Colonic mucosa (tissue), 4 donors: ENCODE results near the gene LRRC1. TPM values are rescaled to one million over a fixed set of nuclear protein-coding genes. Genes with fewer than 3 reads are reported as not detected.

ENCODE experiments used
- DNase-seq: peaks from one replicate; pipeline ENCODE4 v3.0.0-alpha.2; 2020
- H3K27ac ChIP-seq: fragments of 200-600 bp; one replicate; pipeline ENCODE4 v1.8.0; 2021
- H3K27me3 ChIP-seq: fragments of 200-600 bp; one replicate; pipeline ENCODE4 v1.8.0; 2021
- H3K36me3 ChIP-seq: fragments of 200-600 bp; one replicate; pipeline ENCODE4 v1.8.0; 2021
- H3K4me1 ChIP-seq: fragments of 200-600 bp; one replicate; pipeline ENCODE4 v1.8.0; 2021; ENCODE audit warnings: mild to moderate bottlenecking
- H3K4me3 ChIP-seq: fragments of 200-600 bp; one replicate; pipeline ENCODE4 v1.8.0; 2021
- H3K9ac ChIP-seq, 2 donors: one replicate each; pipeline ENCODE4 v1.7.0; 2013; ENCODE audit warnings: control low read depth in 2 of 2, low read depth in 2 of 2, low read length in 2 of 2
- H3K9me3 ChIP-seq: fragments of 200-600 bp; one replicate; pipeline ENCODE4 v1.8.0; 2021
- CTCF ChIP-seq: fragments of 200-600 bp; IDR thresholded peaks from one replicate; pipeline ENCODE4 v1.8.0; 2022; ENCODE audit warnings: antibody characterized with exemption, mild to moderate bottlenecking
- intact Hi-C: fragments of 100-400 bp; cut with DNase I; formaldehyde crosslinking; loops from one replicate; pipeline ENCODE4 v1.14.1; 2022
- total RNA-seq, 2 donors: library from RNA; stranded (reverse); fragmentation: NEBNext Ultra II Directional in 1 of 2; extraction: Animal tissue kit (Norgen Biotek cat#: 25700) in 1 of 2; gene quantifications; one replicate each; pipeline ENCODE4 v1.2.1, GENCODE V29; 2021
- donor health status: healthy.
- donor health status: DM: no; HTN: no; CAD: no.
- donor health status: DM: no; HTN: no; CAD: no.

LRRC1 gene
- total RNA-seq, 2 donors from 2014 or later, result 49.6 to 72.9 TPM

- intact Hi-C loops, result loop anchor here (10.0 kb wide), 1 partner anchor 128 kb away; the partner anchor contains the start of gene LRRC1
- TF ChIP-seq CTCF, result no peak
- H3K9ac ChIP-seq, result no peak overlapping the region
- H3K4me3 ChIP-seq, result no peak overlapping the region
- DNase-seq, result no peak
- H3K4me1 ChIP-seq, result peaks cover 13% of the 10 kb centered on the region
- no peaks in the 10 kb centered on the region for H3K36me3 ChIP-seq
- H3K27me3 ChIP-seq, result no peaks in the 10 kb centered on the region
- no peaks in the 10 kb centered on the region for H3K9me3 ChIP-seq
- H3K27ac ChIP-seq, result no peak overlapping the region
Observed at GRCh38 chr6:53922539-53922981, 127.8 kb downstream of the LRRC1 start.

DNA sequence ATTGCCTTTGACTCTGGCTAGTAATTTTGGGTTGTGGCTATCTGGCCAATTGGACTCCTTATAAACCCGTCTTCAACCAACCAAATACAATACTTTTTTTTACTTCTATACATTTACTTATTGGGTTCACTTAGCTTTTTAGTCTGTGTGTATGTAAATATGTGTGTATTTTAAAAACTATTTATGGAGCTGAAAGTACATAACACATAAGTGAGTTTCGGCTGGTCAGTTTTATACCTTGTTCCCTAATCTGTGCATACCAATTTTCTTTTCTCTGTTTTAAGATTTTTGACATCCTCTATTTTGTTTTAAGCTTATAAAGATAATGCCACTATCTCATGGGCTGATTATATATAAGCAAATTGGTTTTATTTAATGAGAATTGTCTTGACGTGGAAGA lies 129.5 kb downstream of the LRRC1 start:
- no peak overlapping the region for H3K4me3 ChIP-seq
- TF ChIP-seq CTCF, result no peak
- no peaks in the 10 kb centered on the region for H3K9me3 ChIP-seq
- H3K4me1 ChIP-seq, result peaks cover 13% of the 10 kb centered on the region
- H3K27me3 ChIP-seq, result no peaks in the 10 kb centered on the region
- H3K9ac ChIP-seq, result no peak overlapping the region
- DNase-seq, result no peak
- H3K27ac ChIP-seq, result peak overlapping the region; percentile 39
- intact Hi-C loops, result loop anchor here (10.0 kb wide), 1 partner anchor 129 kb away; the partner anchor contains the start of gene LRRC1
- H3K36me3 ChIP-seq, result no peaks in the 10 kb centered on the region

GRCh38 chr6:53924821-53925422 lies 130.1 kb downstream of the LRRC1 start:
- H3K27ac ChIP-seq, result peak overlapping the region; percentile 58
- H3K27me3 ChIP-seq, result no peaks in the 10 kb centered on the region
- TF ChIP-seq CTCF, result no peak
- H3K9me3 ChIP-seq, result no peaks in the 10 kb centered on the region
- H3K4me3 ChIP-seq, result no peak overlapping the region
- peaks cover 13% of the 10 kb centered on the region for H3K4me1 ChIP-seq
- no peak for DNase-seq
- peak overlapping the region in 1 of 2 donors; percentile 26 for H3K9ac ChIP-seq
- H3K36me3 ChIP-seq, result no peaks in the 10 kb centered on the region
- intact Hi-C loops, result loop anchor here (10.0 kb wide), 1 partner anchor 130 kb away; the partner anchor contains the start of gene LRRC1

- no peak overlapping the region for H3K4me3 ChIP-seq
- H3K27me3 ChIP-seq, result no peaks in the 10 kb centered on the region
- H3K27ac ChIP-seq, result no peak overlapping the region
- DNase-seq, result no peak
- H3K9me3 ChIP-seq, result no peaks in the 10 kb centered on the region
- H3K9ac ChIP-seq, result no peak overlapping the region
- intact Hi-C loops, result loop anchor here (10.0 kb wide), 1 partner anchor 131 kb away; the partner anchor contains the start of gene LRRC1
- no peak for TF ChIP-seq CTCF
- H3K4me1 ChIP-seq, result peaks cover 13% of the 10 kb centered on the region
- H3K36me3 ChIP-seq, result no peaks in the 10 kb centered on the region
Observed at GRCh38 chr6:53925891-53926290, 131.1 kb downstream of the LRRC1 start.

GRCh38 chr6:53926505-53926904 lies 131.7 kb downstream of the LRRC1 start:
- H3K36me3 ChIP-seq, result no peaks in the 10 kb centered on the region
- no peaks in the 10 kb centered on the region for H3K27me3 ChIP-seq
- H3K27ac ChIP-seq, result no peak overlapping the region
- TF ChIP-seq CTCF, result no peak
- intact Hi-C loops, result loop anchor here (10.0 kb wide), 1 partner anchor 132 kb away; the partner anchor contains the start of gene LRRC1
- H3K9ac ChIP-seq, result no peak overlapping the region
- peaks cover 13% of the 10 kb centered on the region for H3K4me1 ChIP-seq
- no peak overlapping the region for H3K4me3 ChIP-seq
- no peak for DNase-seq
- no peaks in the 10 kb centered on the region for H3K9me3 ChIP-seq
